Medulla oblongata (tissue), 1 donor: ENCODE measurements around the gene TRMT2A.
A peak's percentile ranks its signal among the peaks of the same experiment; 100 is the strongest.

Experiments used
- DNase-seq: peaks from one replicate; pipeline ENCODE4 v3.0.0-alpha.2; 2015; ENCODE audit errors: extremely low spot score

The TRMT2A gene

GRCh38 chr22:20135265-20135664 lies 18.2 kb upstream of the TRMT2A start:
- no peak for DNase-seq

DNA sequence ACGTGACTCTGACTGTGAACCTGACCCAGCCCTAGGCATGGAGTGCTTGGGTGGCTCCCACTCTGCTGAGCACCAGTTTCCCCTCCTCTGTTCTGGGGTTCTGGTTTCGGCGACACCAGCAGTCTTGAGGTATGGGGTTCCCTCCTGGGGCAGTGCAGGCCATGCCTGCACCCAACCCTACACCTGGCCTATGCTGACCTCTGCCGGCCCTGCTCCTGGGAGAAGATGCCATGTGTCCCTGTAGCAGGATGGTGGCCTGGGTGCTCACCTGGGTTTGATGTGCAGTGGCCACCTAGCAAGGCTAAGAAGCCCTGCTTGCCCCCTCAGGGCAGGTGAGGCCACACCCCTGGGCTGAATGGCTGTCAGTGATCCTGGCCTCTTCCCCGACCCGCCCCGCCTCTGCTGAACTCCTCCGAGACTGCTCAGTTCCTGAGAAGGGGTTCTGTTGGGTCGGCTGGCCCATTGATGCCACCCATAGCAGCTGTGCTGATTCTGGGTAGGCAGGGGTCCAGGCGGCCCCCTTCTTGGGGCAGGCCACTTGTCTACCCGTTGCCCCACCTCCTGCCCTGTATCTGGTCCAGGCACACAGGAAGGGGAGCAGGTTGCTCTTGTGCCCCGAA lies 17.0 kb upstream of the TRMT2A start:
- no peak for DNase-seq

- no peak for DNase-seq
Measured at GRCh38 chr22:20132686-20133246, 15.7 kb upstream of the TRMT2A start.

DNA sequence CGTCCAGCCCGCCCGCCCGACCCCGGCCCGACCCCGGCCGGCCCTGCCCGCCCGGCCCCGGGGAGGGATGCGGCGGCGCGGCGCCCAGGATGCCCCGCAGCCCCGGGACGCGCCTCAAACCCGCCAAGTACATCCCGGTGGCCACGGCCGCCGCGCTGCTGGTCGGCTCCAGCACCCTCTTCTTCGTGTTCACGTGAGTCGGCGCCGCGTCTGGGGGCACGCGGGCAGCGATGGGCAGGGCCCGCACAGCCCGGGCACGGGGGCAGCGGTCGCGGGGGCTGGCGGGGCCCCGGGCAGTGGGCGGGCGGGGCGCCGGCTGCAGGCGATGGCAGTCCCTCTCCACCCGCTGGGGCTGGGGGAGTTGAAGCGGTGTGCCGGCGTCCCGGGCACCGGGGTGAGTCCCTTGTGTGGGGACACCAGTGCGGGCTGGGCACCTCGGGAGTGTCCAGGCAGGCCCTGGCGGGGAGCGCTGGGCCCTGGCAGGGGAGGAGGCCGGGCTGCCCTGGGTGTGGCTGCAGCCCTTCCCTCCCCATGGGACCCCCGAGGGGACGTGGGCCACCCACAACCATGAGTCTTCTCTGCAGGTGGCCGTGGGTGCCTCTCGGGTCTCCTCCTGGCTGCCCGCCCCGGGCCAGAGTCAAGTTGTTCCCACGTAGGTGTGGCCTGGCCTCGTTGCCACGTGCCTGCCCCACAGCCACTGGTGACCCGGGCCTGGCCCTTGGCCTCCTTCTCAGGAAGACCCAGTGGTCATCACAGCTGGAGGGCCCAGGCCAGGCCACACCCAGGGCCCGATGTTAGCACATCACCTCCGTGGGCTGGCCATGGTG lies 15.0 kb upstream of the TRMT2A start:
- no peak for DNase-seq

GRCh38 chr22:20131597-20131858 lies 14.5 kb upstream of the TRMT2A start, which contains the start of gene ZDHHC8:
ZDHHC8 (plus strand) TSS chr22:20131804; CDS start chr22:20131948, 144 bp downstream.
- no peak for DNase-seq

- DNase-seq = peak; percentile 89
Measured at GRCh38 chr22:20130731-20131596, 13.9 kb upstream of the TRMT2A start.

DNA sequence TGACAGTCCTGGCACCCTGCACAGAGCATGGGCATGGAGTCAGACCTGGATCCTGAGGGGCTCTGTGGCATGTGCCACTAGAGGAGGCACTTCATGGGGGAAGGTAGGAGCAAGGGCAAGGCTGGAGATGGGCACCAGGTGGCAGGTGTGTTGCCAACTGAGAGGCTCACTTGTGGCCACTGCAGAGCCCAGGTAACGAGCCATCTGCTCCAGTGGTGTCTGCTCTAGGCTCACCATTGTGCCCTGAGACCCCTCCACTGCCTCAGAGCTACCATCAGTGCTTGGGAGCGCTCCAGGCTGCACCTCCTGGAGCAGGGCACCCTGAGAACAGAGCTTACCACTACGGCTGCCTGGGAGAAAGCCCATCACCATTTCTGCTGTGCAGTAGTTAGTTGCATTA lies 13.3 kb upstream of the TRMT2A start:
- no peak for DNase-seq

DNA sequence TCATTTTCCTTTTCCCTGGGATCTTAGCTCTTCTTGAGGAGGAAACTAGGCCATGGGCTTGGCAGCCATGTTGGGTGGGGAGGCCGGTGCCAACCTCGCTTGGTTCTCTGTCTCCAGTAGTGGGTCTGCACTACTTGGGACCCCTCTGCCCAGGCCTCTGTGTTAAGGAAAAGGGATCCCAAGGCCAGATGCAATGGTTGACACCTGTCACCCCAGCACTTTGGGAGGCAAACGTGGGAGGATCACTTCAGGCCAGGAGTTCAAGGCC lies 12.7 kb upstream of the TRMT2A start:
- no peak for DNase-seq

DNA sequence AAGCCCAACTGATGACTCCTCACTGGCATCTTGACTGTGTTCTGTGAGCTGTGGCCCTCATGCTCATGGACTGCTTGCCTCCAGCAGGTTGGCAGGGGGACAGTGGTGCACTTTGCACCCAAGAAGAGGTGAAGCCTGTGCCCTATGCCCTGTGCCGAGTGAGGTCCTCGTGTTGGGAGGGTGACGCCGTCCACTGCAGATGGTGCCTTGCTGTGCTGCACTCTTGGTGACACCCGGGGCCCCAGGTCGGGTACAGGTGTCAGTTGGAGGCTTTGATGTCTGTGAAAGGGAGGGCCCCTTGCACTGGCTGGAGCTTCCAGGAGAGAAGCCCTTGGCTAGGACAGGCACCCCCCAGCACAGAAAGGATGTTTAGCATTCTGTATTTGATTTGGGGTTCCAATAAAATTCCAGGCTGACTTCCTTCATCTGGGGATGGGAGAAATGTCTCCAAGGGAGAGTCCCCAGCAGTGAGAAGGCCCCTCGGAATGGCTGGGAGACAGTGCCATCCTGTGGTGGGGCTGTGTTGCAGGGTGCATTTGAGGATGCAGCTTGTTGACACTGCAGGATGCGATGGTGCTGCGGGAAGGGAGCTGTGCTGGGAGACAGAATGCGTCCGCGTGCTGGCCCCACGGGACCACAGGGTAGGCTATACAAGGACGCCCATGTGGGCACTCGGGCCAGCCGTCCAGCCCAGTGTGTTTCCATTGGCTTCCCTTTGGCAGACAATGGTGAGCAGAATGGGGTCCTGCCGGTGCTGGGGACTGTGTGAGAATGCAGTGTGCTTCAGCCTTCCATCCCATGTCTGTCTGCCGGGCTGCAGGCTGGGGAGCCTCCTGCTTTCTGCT lies 12.1 kb upstream of the TRMT2A start:
- peak; percentile 46 for DNase-seq

DNA sequence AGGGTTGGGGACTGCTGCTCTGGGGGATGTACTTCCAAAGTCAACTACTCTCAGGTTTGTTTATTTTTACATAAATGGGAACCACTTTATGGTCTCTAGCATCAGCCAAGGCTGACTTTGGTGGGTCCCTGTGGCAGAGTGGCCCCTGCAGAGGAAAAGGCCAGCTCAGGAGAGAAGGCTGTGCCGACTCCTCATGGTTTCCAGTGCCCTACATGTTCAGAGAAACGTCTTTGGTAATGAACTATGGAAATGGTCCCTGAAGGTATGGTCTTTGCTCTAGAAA lies 11.5 kb upstream of the TRMT2A start:
- no peak for DNase-seq

- DNase-seq = no peak
Measured at GRCh38 chr22:20127869-20128618, 11.0 kb upstream of the TRMT2A start.

- no peak for DNase-seq
Measured at GRCh38 chr22:20127318-20127868, 10.4 kb upstream of the TRMT2A start.

DNA sequence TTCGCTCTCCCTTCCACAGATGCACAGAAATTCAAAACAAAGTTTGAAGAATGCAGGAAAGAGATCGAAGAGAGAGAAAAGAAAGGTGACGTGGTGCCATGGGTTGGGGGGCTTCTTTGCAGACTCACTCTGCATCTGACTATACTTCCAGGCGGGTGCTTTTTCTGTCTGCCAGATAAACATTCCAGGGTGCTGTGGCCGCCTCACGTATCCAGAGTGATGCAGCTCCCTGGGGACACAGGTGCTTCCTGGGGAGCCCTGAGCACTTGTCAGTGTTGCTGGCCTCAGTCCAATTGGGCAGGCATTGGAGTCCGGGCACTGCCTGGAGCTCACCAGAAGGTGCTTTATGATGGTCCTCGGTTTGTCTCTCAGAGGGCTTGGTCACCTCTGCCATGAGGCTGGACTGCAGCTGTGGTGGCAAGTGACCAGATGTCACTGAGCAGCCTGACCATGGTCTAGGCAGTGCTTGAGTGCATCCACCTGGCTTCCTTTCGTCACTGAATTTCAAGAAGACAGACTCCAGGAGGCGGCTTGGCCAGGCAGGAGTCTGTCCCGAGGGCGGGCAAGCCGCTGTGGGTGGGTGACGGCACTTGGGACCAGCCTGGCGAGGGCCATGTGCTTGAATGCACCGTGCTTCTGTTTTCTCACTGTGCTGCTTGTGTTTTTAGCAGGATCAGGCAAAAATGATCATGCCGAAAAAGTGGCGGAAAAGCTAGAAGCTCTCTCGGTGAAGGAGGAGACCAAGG lies 9.4 kb upstream of the TRMT2A start:
- DNase-seq = no peak

- no peak for DNase-seq
Measured at GRCh38 chr22:20125201-20126174, 8.5 kb upstream of the TRMT2A start.

DNA sequence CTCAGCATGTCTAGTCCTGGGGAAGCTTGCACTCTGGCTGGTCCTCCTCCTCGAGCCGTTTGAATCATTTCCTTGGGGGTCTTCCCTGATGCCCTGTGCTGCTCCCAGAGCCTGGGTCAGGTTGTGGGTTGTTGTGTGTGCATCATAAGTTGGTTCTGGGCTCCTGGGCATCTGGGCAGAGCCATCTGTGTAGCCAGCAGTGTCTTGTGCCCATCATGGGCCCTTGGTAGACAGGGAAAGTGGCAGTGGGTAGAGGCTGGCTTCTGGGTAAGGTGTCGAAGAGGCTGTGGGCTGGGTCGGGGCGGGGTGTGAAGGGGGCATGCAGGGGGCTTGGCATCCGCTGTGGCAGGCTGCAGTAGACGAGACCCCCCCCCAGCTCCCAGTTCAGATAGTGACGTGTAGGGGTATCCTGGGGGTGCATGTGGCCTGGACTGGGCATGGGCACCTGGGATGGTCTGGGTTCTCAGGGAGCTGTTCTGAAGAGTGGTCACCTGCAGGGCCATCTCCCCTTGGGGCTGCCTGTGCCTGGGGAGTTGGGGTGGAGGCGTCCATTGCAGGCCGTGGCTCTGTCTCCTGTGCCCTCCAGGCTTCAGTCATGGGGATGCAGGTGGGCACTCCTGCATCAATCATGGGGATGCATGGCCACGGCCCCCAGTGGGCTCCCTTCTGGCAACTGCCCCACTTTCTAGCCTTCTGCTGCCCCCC lies 7.2 kb upstream of the TRMT2A start:
- no peak for DNase-seq

DNA sequence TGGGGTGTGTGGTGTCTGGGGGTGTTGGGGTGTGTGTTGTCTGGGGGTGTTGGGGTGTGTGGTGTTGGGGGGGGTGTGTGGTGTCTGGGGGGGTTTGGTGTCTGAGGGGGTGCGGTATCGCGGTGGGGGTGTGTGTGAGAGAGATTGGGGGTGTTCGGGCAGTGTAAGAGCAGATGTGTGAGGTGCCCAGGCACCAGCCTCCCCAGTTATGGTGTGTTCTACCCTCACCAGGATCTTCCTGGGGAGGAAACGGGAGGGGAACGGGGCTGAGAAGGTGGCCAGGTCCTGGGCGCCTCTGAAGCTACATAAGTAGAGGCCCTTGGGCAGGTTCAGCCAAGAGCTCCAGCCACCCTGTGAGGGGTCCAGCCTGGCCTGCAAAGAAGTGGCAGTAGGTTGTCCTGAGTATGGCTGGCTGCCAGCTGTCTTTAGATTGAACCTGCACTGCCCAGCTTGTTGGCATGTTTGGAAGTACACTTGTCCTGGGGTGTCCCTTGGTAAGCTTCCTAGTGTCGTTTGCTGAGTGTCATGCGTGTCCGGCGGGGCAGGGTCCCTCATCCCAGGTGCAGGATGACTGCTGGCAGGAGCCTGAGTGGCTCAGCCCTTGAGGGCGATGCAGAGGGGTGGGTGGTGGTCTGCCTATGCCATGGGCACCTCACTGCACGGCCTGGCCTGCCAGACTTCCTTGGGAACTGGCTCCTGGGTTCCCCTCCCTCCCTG lies 6.5 kb upstream of the TRMT2A start:
- no peak for DNase-seq

- DNase-seq = no peak
Measured at GRCh38 chr22:20121856-20122415, 4.9 kb upstream of the TRMT2A start.
